ENCODE results near the gene MYH7. TPM values are rescaled to one million over a fixed set of nuclear protein-coding genes. Genes with fewer than 3 reads are reported as not detected.

Gene MYH7
- polyA plus RNA-seq, 1 of the 3 experiments (the other 2 are of a cell fraction): not detected

DNA sequence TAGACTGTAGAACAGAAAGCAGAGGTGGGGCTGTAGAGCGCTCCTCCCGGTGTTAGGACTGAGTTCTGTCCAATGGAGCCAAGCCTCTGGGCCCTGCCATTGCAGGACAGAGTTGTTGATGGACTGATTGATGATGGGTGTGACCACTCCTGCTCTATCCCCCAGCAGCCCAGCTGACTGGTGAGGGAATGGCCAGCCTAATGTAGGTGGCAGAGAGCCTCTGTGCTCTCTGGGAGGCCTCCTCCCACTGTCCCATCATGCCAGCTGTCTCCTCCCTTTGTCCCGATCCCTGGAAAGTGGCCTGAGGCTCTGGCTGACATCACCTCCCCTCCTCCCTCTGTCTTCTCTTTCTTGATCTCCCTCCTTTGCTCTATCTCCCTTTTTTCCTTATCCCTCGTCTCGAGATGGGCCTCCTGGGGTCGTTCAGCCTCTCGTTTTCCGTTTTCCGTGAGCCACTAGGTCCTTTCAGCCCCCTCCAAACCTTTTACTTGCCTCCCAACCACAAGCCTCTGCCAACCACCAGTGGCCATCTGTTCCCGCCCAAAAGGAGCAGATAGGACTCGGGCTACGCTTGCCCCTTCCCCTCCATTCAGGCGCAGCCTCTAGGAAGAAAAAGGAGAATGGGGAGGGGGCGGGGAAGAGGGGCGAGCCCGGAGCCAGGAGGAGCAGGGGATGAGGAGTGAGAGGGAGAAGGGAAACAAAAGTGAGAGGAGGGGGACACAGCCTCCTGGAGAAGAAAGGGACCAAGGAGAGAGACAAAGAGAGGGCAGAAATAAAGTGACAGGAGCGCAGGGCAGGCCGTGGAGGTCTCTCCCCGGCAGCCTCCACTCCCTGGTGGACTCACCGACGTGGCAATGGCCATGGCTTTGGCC lies 71.1 kb downstream of the MYH7 start:
- Histone ChIP-seq H3K9ac (peak overlapping the region; percentile 66), H3K4me2 (peak overlapping the region; percentile 68)
- CTCF ChIA-PET: interaction anchor here (0.8 to 3.7 kb wide), 4 partner anchors 11 to 57 kb away, joined by 3 to 13 read pairs (median 6); partner anchors contain the start of genes BCL2L2 and SLC22A17

More for the DNA sequence above, 71.1 kb downstream of the MYH7 start:
- Histone ChIP-seq H3K79me2 (ENCODE audit: insufficient read depth) (peaks cover 6% of the 10 kb centered on the region; the same call in 1 of the 2 replicates), H2AFZ (ENCODE audit: low read depth) (peak overlapping the region; percentile 78; the same call in 1 of the 2 replicates), H3K9me2 (no peaks in the 10 kb centered on the region), H3K27me3 (ENCODE audit: insufficient read depth) (no peaks in the 10 kb centered on the region), H3K4me1 (ENCODE audit: control insufficient read depth in 1 of 2, insufficient read depth in 2 of 2, low read depth in 1 of 2, low read length in 1 of 2) (peaks cover 0 to 16% of the 10 kb centered on the region in 2 experiments; a peak in 2 of 4 replicates), H3F3A (replicated peaks; ENCODE audit: insufficient read depth) (no peaks in the 10 kb centered on the region), H3K36me3 (replicated peaks in 1 of 2; ENCODE audit: control insufficient read depth in 1 of 2, insufficient read depth in 2 of 2, low read length in 1 of 2) (no peaks in the 10 kb centered on the region), H3K4me3 (ENCODE audit: low read depth in 2 of 2, low read length in 1 of 2) (peak overlapping the region; percentile 43 to 57), H3K27ac (ENCODE audit: low read depth in 2 of 2, low read length in 1 of 2) (peak overlapping the region in 1 of 2 experiments; percentile 92; a peak in 2 of 4 replicates), H4K20me1 (ENCODE audit: insufficient read depth) (no peaks in the 10 kb centered on the region), H3K9me3 (no peaks in the 10 kb centered on the region)
- 19% methylated on average over 21 of the region's 21 CpGs for WGBS (ENCODE audit: low lambda C conversion rate)
- TF ChIP-seq MXI1 (IDR thresholded peaks at IDR 0.05; ENCODE audit: low read depth, low read length): no peak
- TF ChIP-seq GATA2 (CRISPR knock-in tag; IDR thresholded peaks at IDR 0.05): peak; percentile 19; the same call in 1 of the 2 replicates
- DNase-seq: peak; percentile 81
- POLR2A ChIA-PET: interaction anchor here (0.9 to 5.6 kb wide), 6 partner anchors 11 to 90 kb away, joined by 3 to 45 read pairs (median 10); partner anchors contain the start of genes PABPN1 and SLC22A17

Small RNA genes lying within 50 kb of the gene (small RNA-seq; reads per million reads assigned to genes)
- gene MIR208A (0 reads per million in 7 experiments), gene MIR208B (0 to 1.6 (median 0) reads per million in 7 experiments)

Other genes with a start within 250 kb of the MYH7 start
- gene RNF212B, start 197.7 kb downstream of the MYH7 start, polyA plus RNA-seq (2012; rRNA removed): not detected in 2 replicates
- 7.7 and 8.7 TPM in 2 replicates for gene HOMEZ, start 149.5 kb downstream of the MYH7 start, polyA plus RNA-seq (2012; rRNA removed)
- gene PPP1R3E, start 132.8 kb downstream of the MYH7 start, polyA plus RNA-seq (2012; rRNA removed): 6.6 and 7.4 TPM in 2 replicates
- gene BCL2L2, start 128.8 kb downstream of the MYH7 start, polyA plus RNA-seq (2012; rRNA removed): 30.6 and 49.4 TPM in 2 replicates
- 266 and 444 TPM in 2 replicates for gene PABPN1, start 114.2 kb downstream of the MYH7 start, polyA plus RNA-seq (2012; rRNA removed)
- 20.6 and 27.2 TPM in 2 replicates for gene SLC22A17, start 82.8 kb downstream of the MYH7 start, polyA plus RNA-seq (2012; rRNA removed)
- 2.6 and 4.4 TPM in 2 replicates for gene EFS, start 70.5 kb downstream of the MYH7 start, polyA plus RNA-seq (2012; rRNA removed)
- not detected in 2 replicates for gene IL25, start 62.9 kb downstream of the MYH7 start, polyA plus RNA-seq (2012; rRNA removed)
- 0.13 TPM in 1 of 2 replicates, not detected in the other for gene CMTM5, start 58.6 kb downstream of the MYH7 start, polyA plus RNA-seq (2012; rRNA removed)
- gene MYH6, start 27.4 kb downstream of the MYH7 start, polyA plus RNA-seq (2012; rRNA removed): not detected in 2 replicates
- 64.3 and 85.9 TPM in 2 replicates for gene NGDN, start 34.0 kb upstream of the MYH7 start, polyA plus RNA-seq (2012; rRNA removed)
- gene ZFHX2, start 116.1 kb upstream of the MYH7 start, polyA plus RNA-seq (2012; rRNA removed): 0.28 and 0.77 TPM in 2 replicates
- 15.5 and 16.3 TPM in 2 replicates for gene THTPA, start 120.6 kb upstream of the MYH7 start, polyA plus RNA-seq (2012; rRNA removed)
- gene AP1G2, start 132.1 kb upstream of the MYH7 start, polyA plus RNA-seq (2012; rRNA removed): 88.3 and 114 TPM in 2 replicates
- gene JPH4, start 143.1 kb upstream of the MYH7 start, polyA plus RNA-seq (2012; rRNA removed): 8.7 and 8.8 TPM in 2 replicates
- 1.1 and 1.2 TPM in 2 replicates for gene DHRS2, start 200.7 kb upstream of the MYH7 start, polyA plus RNA-seq (2012; rRNA removed)